ENCODE measurements around the gene NGB. TPM values are rescaled to one million over a fixed set of nuclear protein-coding genes. Genes with fewer than 3 reads are reported as not detected.

The NGB gene
- polyA plus RNA-seq, 1 donor = not detected

DNA sequence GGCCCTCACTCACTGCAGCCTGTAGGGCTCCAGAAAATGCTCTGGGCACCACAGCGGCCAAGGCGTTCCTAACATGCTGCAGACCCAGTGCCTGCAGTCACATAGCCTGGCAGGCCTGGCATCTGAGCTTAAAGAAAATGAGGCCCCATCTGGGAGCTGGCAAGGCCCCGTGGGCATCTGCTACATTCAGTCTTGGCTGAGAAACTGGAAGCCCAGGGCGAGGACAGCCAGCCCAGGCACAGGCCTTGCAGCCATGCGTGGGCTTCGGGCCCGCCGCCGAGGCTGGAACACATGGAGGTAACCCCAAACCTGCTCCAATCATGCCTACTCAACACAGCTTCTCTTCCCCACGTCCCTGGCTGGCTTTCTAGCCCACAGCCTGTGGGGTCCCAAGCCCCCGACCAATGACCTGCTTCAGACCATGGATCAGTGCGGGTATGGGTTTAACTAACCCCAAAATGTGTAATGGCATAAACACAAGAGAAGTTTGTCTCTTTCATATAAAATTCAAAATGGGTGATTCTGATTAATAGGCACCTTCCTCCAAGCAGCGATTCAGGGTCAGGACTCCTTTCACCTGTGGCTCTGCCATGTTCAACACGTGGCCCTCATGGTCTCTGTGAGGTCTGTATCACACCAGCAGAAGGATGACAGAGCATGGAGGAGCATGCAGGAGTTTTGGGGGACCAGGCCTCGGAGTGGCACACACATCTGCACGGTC lies 6.4 kb downstream of the NGB start:
- no peak for DNase-seq

DNA sequence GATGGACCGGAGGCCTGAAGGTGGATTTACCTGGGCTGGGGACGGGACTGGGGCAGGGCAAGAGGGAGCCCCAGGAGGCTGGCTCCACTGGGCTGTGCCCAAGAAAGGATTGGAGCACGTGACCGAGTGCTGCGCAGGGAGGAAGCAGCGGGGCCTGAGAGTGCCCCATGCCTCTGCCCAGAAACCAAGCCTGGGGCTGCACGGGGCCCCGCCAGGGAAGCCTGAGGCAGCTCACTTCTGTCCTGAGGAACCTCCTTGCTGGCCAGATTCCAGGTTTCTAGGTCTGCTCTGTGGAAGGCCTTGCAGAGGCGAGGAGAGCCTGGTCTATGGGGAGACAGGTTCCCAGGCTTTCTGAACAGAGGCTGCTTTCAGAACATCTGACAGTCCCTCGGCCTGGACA lies 10.4 kb downstream of the NGB start:
- DNase-seq = no peak

DNA sequence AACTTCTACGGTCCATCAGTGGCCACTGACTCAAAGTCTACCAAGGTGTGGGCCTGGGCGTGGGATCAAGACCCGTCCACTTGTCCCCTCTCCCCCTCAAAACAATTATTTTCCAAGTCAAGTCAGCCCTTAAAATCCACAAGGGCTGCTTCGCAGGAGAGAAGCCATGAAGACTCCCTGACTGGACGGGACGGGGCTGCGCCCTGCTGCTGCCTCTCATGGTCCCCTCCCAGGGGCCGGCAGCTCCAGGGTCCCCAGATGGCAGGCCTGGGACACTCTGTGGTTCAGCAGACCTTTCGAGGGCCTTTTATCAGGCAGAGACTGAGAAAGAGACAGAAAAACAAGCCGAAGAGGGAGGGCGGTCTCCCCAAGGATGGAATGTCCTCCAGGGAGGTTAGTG lies 10.8 kb downstream of the NGB start:
- no peak for DNase-seq

DNA sequence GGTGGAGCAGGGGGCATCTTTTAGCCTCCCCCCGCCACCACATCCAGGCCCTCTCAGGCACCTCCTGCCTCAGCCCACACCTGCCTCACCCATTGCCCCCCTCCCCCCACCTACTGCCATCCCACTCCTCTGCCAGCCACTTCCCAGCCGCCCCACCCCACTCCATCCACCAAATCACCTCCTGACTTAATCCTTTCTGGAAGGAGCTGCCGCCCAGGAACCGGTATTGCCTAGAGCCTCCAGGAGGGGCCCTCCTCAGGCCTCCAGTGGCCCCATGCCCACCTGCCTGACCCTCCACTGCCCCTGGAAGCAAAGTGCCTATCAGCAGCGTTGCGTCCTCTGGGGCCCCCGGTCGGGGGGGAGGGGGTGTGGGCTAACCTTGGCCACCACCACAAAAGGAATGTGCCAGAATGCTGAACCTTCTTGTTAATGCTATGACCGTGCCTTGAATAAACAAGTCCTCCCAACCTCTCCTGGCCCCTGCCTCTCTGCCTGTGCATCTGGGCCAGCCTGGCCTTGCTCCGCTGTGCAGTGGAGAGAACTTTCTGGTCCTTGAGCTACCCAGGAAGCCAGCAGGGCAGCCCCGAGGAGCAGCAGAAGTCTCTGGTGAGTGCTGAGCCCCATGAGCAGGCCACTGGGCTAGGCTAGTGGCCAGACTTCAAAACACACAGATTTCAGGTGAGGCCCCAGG lies 11.8 kb downstream of the NGB start:
- no peak for DNase-seq

DNA sequence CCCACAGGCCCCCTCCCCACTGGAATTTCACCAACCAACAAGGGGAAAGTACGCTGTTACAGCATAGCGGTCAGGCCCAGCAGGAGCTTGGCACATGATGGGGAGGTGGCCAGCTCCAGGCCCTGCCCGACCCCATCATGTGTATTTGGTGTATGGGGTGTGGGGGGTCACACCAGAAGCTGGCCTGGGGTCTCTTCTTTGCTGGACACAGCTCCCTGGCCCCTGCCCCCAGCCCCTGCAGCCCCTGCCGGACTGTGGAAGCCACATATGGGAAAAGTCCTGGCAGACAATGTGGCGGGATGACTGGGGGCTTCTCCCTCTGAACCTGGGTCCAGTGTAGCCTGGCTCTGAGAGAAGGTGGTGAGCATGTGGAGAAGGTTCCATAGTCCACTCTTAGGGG lies 12.4 kb downstream of the NGB start:
- no peak for DNase-seq

DNA sequence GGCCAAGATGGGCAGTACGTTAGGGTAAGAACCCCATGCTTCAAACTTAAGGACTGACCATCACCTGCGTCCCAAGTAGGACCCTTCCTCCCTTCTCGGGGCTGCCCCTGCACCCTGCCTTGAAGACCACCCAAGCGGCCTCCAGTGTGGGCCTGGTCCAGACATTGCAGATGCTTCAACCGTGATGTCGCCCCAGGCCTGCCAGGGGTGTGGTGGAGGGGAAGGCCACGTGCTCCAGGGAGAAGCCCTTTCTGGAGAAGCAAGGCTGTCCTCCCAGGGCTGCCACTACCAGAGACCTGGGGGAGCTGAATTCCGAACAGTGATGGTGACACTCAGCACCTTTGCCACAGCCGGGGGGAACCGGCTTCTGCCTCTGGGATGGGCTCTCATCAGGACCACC lies 13.3 kb downstream of the NGB start:
- DNase-seq = no peak

DNA sequence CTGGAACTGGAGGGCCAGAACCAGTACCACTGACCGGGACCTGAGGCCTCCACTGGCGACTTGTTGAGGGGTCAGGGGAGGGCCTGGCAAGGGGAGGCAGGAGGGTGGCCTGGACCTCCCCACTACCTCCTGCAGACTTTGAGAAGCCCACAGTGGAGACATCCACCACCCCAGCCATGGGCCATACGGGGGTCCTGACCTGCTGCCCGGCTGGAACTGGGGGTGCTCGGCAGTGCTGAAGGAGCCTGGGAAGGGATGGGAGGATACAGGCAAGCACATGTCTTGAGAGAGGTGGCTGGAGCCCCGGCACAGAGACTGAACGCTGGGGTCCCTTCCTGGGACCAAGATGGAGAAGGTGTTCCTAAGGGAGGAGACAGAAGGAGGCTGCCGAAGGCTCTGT lies 14.3 kb downstream of the NGB start:
- no peak for DNase-seq

DNA sequence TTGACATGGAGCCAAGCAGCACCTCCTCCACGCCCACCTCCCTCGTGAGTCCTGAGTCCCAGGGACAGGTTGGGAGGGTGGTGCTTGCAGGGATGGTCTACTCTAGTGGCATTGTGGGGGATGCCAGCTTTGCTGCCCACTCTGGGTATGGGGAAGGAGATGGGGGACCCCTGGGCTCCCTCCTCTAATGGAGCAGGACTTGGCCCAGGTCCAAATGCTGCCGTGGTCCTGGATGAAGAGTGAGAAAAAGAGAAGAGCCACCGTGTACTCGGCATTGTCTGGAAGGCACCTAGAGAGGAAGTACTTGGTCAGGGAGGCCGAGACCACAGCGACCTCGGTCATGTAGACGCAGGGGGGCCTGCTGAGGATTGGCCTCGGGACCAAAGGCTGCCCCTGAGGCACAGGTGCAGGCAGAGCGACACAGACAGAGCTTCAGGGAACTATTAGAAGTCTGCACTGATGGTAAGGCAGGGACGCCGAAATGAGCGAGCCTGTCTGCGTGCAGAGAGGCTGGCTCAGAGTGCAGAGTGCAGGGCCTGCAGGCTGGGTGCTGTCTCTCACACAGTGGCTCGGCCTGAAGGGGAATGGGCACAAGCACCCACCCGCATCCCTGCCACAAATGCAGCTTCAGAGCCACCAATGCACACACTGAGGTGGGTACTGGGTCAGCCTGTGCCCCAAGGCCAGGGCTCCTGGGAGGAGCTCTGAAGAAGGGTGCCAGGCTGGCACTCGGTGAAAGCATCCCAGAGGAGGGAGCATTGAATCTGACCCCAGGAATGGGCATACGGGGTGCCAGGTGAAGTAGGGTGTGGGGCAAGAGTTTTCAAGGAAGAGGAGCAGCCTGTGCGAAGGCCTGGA lies 17.4 kb downstream of the NGB start:
- no peak for DNase-seq

DNA sequence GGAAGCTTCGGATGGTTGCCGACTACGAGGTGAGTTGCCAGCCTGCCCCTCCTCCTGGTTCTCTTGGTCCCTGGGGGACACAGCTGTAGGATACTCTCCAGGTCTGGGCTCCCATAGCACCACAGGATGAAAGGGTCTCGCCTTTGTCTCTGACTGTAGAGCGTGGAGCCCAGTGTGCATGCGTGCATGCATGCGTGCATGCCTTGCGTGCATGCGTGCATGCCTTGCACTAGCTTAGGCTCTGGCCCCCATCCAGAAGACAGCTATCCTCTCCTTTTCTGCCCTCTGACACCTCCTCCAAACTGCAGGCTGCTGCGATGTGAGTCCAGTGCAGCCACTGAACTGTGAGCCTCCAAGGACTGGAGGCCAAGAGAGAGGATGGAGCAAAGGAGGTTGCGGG lies 19.1 kb downstream of the NGB start:
- no peak for DNase-seq

DNA sequence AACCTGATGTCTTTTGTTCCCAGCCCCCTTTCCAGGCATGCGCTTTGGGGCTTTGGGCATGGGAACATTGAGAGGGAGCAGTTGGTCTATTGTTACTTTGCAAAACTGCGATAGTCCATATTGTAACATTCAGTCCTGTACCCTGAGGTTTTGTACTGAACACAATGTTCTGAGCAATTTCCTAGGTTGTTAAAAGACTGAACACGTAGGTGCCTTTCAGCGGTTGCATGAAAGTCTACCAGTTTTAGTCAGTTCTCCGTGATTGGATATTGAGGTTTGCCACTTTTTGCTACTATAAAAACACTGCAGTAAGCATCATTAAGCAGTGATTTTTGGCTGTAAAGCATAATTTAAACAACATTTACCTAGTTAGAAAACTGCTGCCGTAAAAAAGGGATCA lies 20.1 kb downstream of the NGB start:
- DNase-seq = no peak

DNA sequence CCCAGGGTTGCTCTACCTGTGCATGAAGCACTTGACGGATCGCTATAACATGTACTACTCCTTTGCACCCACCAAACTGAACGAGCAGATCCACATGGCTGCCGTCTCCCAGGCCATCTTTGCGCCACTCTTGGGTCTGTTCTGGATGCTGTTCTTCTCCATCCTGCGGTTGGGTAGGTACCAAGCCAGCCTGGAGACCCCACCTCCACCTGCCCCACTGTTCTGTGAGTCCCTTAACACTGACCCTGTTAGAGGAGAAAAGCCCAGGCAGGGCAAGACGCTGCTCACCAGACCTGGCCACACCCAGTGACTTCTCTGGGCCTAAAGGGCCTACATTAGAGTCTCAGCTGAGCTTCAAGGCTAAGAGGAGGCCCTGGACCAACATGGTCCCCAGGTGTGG lies 21.7 kb downstream of the NGB start:
- no peak for DNase-seq

DNA sequence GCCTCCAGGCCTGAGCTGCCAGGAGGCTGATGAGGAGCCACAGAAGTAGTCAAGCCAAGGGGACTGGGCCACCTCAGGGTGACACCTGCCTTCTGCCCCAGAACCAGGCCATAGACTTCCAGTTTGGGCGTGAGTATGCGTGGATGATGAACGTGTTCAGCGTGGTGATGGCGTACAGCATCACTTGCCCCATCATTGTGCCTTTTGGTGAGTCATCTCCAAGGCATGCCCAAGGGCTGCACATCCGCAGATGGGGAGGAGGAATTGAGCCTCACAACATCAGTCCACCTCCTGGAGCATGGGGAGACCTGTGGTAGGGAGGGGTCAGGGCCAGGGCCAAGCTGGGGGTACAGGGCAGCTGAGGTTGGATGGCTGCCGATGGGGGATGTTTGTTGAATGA lies 22.3 kb downstream of the NGB start:
- DNase-seq = no peak

DNA sequence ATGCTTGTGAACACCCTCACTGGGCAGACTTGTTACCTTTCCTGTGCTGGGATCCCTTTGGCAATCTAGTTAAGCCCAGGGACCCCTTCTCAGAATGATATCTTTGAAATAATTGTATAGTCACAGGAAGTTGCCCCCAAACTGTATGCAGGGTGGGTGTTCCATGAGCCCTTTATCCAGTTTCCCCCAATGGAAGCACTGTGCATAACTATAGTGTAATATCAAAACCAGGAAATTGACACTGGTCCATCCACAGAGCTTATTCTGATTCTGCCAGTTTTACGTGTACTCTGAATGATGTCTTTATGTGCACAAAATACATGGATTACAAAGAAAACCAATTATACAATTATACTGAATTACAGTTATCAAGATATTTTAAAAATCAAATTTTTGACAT lies 24.2 kb downstream of the NGB start:
- DNase-seq = no peak

DNA sequence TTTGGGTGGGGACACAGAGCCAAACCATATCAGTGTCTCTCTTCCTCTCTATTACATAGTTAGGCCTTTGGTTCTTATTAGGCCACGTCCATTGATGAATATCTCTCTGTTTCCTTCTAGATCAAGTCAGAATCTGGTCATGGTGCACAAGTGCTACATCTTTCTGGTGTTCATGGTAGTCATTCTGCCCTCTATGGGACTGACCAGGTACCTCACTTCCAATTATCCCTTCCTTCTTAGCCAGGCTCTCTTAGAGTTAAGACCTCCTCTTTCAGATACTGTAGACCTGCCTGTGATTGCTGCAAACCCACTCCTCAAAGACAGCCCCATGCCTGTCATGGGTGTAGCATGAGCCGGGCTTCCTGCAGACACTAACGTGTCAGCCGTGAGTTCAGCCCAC lies 25.2 kb downstream of the NGB start:
- no peak for DNase-seq

DNA sequence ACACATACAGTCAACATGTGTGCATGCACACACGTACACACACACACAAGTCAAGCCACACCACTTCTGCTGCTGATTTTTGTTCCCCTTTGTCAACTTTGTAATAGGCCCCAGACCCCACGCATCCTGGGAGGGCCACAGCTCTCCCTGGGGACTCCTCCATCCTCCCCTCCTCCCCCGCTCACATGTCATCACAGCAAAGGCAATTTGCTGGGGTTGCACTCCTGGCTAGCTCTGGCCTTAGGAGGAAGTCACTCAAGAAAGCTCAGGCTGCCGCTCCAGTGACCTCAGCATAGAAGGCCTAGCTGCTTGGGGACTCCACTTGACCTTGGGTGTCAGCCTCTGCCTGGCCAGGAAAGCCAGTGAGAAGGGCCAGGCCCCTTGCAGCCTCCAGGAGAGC lies 27.2 kb downstream of the NGB start:
- no peak for DNase-seq

DNA sequence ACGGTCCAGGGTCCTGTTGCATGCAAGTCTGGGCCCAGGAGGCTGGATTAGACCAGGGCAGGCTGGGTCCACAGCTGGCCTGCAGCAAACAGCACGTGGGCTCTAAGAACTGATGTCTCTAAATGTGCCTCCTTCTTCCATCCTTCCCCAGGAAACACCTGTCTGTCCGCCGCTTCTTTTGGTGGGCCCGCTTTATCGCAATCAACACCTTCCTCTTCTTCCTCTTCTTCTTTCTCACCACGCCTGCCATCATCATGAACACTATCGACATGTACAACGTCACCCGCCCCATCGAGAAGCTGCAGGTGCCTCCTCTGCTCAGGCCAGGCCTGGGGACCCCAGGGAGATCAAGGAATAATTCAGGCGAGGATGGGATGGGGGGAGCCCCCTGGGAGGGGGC lies 28.3 kb downstream of the NGB start:
- no peak for DNase-seq

DNA sequence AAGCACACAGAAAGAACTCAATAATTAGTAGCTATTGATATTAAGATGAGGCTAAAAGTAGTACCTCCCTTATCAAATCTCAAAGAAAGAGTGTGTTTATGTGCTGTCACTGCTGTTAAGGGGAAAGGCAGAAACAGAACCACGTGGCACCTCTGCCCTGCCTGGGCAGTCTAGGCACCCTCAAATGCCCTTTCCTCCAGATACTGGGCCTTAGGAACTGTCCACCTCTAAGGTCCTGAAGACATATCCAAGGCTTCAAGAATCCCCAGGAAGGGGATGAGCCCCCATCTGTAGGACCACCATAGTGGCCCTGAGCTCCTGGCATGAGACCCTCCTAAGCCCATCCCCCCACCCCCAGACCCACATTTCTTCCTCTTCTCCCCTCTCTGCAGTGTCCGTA lies 29.1 kb downstream of the NGB start:
- DNase-seq = no peak

DNA sequence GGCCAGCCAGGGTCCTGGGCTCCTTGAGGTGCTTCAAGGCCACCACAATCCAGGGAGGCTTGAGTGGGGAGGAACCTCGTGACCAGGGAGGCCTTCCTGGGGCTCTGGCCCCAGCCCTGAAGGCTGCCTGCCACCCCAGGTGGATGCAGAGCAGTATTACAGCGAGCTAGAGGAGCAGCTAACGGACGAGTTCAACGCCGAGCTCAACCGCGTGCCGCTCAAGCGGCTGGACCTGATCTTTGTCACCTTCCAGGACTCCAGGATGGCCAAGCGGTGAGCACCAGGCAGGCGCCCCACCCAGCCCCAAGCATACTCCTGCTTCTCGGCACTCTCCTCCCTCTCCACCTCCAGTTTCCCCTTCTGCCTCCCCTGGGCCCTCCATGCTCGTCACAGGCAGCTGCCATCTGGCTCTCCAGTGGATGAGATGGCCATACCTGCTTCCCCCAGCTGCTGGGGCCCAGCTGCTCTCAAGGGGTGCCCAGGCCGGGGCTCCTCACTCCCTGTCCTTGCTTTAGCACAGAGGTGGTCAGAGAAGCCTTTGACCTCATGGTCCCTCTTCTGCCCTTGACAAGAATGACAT lies 30.6 kb downstream of the NGB start:
- no peak for DNase-seq

DNA sequence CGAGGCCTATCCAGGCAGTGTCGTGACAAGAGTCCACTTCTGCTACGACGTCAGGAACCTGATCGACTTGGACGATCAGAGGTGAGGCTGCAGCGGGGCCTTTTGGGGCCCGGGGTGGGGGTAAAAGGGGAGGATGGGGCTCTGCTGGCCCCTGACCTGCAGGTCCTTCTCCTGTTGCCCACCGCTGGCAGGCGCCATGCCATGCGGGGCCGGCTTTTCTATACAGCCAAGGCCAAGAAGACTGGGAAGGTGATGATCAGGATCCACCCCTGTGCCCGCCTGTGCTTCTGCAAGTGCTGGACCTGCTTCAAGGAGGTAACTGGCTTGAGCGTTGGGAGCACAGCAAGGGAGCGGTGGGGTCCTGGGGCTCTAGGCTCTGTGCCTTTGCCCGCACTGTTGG lies 31.6 kb downstream of the NGB start:
- DNase-seq = no peak

DNA sequence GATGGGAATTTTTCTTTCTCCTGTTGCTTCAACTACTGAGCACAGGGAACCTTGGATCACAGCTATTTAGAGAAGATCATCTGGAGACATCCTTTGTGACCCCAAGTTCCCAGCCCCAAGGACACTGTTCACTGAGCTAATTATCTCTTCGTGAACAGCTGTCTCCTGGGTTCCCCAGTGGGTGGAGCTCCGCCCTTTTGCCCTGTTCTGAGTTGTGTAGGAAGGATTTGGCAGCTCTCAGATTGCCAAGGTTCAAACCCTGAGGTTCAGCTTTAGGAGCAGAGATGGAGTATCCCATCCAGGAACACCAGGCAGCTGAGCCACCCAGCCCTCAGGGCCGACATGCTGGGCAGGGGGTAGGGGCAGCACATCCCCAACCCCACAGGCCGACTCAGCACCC lies 32.0 kb downstream of the NGB start:
- DNase-seq = no peak

DNA sequence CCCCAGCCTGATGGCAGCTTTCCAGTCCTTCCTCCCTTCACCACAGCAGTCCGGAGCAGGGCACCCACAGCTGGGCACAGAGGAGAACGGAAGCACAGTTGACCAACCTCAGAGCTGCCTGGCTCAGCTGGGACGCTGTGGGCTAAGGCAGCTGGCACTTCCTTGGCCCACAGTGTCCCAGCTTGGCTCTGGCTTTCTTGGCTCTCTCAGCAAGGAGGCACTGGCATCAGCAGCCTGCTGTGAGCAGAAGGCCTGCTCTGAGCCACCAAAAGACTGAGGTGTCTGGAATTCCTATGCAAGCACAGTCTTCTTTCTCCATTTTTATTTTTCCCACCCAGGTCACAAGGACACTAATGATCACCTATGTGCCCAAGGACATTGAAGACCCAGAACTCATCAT lies 32.6 kb downstream of the NGB start:
- no peak for DNase-seq

DNA sequence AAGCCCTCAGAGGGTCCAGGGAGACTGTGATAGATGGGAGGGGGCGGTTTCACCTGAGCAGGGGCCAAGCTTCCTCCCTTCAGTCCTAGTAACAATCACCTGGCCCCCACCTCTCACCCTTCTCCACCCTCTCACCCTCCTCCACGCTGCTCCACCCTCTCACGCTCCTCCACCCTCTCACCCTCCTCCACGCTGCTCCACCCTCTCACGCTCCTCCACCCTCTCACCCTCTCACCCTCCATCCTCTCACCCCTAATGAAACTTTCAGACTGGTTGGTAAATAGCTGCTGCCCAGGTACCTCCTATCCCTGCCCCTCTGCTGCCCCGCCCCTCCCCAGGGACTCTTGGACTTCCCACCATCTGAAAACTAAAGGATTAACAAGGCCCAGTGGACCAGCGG lies 34.2 kb downstream of the NGB start:
- DNase-seq = no peak

DNA sequence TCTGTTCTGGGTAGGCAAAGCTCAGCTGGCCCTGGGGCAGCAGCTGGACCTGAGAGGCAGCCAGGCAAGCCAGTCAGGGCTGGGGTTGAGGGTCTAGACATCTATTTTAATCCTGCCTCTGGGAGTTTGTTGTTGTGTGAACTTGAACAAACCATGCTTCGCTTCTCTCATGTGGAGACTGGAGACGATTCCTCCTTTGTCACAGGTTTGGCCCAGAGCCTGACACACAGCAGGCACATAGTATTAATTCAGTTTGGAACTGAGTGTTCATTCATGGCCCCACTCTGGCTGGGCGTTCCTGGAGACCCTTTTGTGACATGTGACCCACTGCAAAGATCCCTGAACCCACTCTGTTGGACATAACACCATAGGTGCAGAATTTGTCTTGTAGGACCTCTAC lies 39.3 kb downstream of the NGB start:
- no peak for DNase-seq
